HG03520 (cell line): Measurements from ENCODE around the gene RRN3.
A peak's percentile ranks its signal among the peaks of the same experiment; 100 is the strongest.
"Not testable (repeated sequence)": the region's sequence is repeated elsewhere in the genome, so short reads cannot be mapped to it uniquely, and the experiment has no call there.

Source experiments
- ATAC-seq: cut with Tn5 transposase; IDR thresholded peaks from one replicate; pipeline ENCODE4 v1.9.1; 2021; ENCODE audit warnings: mild to moderate bottlenecking, moderate library complexity; ENCODE audit not compliant: unreplicated experiment

The RRN3 gene

GRCh38 chr16:15093955-15094827 lies at the start of gene RRN3:
TSS of gene RRN3 (minus strand) at chr16:15094272. CDS start at chr16:15094233, 39 bp downstream.
- ATAC-seq: peak; percentile 97

GRCh38 chr16:15143601-15144091 lies 49.6 kb upstream of the RRN3 start:
- ATAC-seq: not testable (repeated sequence)

GRCh38 chr16:15142891-15143600 lies 49.0 kb upstream of the RRN3 start:
- ATAC-seq: not testable (repeated sequence)

GRCh38 chr16:15142107-15142890 lies 48.2 kb upstream of the RRN3 start:
- ATAC-seq: not testable (repeated sequence)

- no peak for ATAC-seq
These were observed 47.5 kb upstream of the RRN3 start for GRCh38 chr16:15141586-15141985.

GRCh38 chr16:15140444-15141365 lies 46.6 kb upstream of the RRN3 start:
- ATAC-seq: not testable (repeated sequence)

DNA sequence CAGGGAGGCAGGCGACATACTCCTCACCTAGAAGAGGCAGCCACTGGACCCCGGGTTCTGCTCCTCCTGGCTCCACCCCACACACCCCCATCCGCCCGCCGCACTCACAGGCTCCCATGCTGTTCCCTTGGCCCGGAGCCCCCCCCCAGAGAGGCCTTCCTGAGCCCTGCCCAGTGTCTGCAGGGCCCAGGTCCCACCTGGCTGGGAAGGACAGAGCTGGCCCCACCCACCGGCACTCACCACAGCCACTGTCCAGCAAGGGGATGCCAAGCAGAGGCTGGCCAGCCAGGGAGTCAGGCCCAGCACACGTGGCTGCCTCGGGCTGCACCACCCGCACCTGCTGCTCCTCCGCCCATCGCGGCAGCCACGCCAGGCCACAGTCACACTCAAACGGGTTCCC lies 43.4 kb upstream of the RRN3 start:
- not testable (repeated sequence) for ATAC-seq

- not testable (repeated sequence) for ATAC-seq
These were observed 41.6 kb upstream of the RRN3 start for GRCh38 chr16:15135483-15136360.

DNA sequence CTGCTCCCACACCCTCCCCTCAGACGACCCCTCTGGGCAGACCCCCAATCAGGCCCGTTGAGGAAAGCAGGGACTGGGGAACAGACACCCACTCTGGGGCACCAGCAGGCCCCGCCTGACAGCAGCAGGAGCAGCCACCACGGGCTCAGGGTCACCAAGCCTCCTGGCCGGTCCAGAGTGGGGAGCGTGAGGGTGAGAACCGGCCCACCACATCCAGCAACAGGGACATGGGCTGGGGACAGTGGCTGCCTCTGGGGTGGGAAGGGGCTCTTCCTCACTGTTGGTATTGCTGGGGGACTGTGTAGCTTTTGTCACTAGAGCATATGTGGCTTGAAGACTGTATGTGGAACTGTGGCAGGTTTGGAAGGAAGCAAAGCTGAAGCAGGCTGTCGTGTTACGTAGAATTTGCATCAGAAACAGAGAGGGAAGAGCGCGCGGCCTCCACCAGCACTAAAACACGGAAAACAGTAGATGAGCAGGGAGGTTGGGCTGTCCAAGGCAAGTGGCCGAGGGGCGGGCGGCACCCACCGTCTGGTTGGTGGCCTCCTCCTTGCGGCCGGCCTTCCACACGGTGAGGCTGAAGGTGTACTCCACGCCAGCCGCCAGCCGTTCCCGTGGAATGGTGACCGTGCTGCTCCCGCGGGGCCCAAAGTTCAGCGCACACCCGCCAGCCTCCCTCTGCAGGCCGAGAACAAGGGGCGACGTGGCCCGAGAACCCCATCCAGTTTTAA lies 40.8 kb upstream of the RRN3 start:
- ATAC-seq: not testable (repeated sequence)

- not testable (repeated sequence) for ATAC-seq
These were observed 39.5 kb upstream of the RRN3 start for GRCh38 chr16:15133554-15133953.

DNA sequence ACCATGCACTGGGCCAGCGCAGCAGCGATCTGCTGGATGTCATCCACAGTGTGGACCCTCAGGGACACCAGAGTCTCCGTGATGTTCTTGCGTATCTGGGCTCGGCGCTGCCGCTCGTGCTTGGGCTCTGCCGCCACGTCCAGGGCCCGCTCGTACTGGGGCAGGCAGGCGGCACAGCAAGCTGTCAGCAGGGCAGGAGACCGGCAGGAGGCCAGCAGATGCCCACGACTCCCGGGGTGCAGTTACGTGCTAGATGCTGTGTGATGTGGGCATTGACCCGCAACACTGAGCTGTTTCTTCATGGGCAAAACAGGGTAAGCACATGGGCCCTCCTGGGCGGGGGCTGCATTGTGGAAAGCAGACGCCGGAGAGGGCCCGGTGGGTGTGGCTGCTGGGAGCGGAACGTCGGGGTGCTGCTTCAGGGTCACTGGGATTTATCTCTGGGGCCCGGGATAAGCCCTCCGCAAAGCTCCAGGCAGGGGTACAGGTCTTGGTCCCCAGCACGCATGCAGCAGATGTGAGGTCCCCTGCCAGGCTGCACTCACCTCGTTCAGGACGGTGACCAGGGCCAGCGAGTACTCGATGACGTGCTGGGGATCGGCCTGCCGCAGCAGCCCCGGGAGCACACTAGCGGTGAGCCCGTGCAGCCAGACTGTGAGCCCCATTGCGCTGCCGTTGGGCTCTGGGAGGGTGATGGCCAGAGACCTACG lies 38.8 kb upstream of the RRN3 start:
- not testable (repeated sequence) for ATAC-seq

GRCh38 chr16:15130943-15131700 lies 37.0 kb upstream of the RRN3 start:
- ATAC-seq: not testable (repeated sequence)

- not testable (repeated sequence) for ATAC-seq
These were observed 36.3 kb upstream of the RRN3 start for GRCh38 chr16:15130256-15130932.

DNA sequence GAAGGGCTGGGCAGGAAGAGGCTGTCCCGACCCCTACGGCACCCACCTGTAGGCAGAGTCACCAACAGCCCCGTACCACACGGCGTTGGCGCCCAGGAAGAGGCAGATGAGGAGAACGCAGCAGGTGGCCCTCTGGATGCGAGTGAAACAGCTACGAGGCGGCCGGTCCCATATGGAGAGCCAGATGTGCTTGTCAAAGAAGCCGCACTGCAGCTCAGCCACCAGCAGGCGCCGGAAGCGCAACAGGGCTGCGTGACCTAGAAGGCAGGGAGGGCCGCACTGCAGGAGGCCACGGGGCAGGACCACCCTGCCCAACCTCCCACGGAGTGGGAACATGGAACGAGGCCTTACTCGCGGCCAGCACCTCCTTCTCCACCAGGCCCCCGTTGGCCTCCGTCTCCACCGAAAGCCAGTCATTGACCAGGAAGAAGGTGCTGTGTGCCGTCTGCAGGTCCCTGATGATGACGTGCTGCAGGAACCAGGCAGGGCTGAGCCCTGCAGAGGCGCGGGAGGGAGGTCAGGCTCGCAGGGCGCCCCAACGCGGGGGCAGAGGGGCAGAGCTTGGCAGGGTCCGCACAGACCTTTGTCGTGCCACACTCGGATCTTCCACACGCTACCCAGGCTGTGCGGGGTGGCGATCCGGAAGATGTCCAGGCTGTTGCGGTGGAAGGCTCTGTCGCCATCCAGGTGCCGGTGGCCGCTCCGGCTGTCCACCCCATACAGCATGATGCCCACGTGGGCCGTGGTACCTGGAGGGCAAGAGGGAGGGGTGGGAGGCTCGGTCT lies 33.8 kb upstream of the RRN3 start:
- not testable (repeated sequence) for ATAC-seq

- ATAC-seq: not testable (repeated sequence)
These were observed 6.4 kb upstream of the RRN3 start for GRCh38 chr16:15100372-15100987.
